ENCODE results near the gene PRAC1. TPM values are rescaled to one million over a fixed set of nuclear protein-coding genes. Genes with fewer than 3 reads are reported as not detected.

Gene PRAC1
- not detected for total RNA-seq
- not detected for polyA plus RNA-seq

DNA sequence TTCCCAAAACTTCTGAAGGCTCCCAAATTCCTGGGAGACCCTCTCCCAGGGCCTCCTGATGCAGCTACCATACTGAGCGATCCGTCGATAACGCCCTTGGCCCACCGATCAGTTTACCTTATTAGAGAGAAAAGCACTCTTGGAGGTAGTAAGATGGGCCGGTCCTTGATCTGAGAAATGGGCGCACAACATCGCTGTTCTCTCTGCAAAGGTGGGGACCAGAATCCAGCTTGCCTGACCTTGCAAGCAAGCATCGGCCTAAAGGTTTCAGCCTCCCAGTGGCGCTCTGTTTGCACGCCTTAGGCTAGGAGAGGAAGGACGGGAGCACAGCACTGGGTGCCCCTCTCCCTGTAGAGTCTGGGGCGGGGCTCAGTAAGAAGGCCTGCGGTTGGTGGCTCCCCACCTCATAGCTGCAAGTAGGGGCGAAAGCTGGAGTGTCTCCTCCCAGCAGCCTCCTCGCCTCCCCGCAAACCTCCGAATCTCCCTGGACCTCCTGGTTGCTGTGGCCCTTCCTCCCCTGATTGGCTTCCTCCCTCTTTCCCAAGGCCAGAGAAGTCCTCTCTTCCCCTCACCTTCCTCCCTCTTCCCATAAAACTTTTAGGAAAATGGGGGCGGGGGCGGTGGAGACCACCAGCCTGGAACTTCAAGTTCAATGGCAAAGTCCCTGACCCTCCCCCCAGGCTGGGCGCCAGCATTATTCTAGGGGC lies at the start of gene PRAC1:
Gene PRAC1, minus strand, starts transcription at position 318 of the 707 bp plus-strand sequence. Its CDS starts 126 bp downstream, at position 192.
- H3K27me3 ChIP-seq, result peaks cover 8 to 83% (median 30%) of the 10 kb centered on the region in 4 donors
- H3K9me3 ChIP-seq, result no peaks in the 10 kb centered on the region
- WGBS, 2 donors, result 9 to 13% methylated on average over 20 to 21 of the region's 21 CpGs
- no peak for FAIRE-seq
- TF ChIP-seq, protein P1, sequence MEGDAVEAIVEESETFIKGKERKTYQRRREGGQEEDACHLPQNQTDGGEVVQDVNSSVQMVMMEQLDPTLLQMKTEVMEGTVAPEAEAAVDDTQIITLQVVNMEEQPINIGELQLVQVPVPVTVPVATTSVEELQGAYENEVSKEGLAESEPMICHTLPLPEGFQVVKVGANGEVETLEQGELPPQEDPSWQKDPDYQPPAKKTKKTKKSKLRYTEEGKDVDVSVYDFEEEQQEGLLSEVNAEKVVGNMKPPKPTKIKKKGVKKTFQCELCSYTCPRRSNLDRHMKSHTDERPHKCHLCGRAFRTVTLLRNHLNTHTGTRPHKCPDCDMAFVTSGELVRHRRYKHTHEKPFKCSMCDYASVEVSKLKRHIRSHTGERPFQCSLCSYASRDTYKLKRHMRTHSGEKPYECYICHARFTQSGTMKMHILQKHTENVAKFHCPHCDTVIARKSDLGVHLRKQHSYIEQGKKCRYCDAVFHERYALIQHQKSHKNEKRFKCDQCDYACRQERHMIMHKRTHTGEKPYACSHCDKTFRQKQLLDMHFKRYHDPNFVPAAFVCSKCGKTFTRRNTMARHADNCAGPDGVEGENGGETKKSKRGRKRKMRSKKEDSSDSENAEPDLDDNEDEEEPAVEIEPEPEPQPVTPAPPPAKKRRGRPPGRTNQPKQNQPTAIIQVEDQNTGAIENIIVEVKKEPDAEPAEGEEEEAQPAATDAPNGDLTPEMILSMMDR (IDR thresholded peaks at IDR 0.05), result no peak
- no peaks in the 10 kb centered on the region for H3K36me3 ChIP-seq
- intact Hi-C loops (cut with DNase I), result loop anchor here in 2 of 3 donors (10.0 kb wide), 2 partner anchors 162 to 312 kb away; no protein-coding TSS in a partner anchor
- DNase-seq, result no peak
- no peak within 1 kb of the TSS for H3K27ac ChIP-seq
- no peak for ATAC-seq
- H3K4me3 ChIP-seq, result no peak within 1 kb of the TSS
- peaks cover 0 to 5% (median 0%) of the 10 kb centered on the region in 3 donors for H3K4me1 ChIP-seq

DNA sequence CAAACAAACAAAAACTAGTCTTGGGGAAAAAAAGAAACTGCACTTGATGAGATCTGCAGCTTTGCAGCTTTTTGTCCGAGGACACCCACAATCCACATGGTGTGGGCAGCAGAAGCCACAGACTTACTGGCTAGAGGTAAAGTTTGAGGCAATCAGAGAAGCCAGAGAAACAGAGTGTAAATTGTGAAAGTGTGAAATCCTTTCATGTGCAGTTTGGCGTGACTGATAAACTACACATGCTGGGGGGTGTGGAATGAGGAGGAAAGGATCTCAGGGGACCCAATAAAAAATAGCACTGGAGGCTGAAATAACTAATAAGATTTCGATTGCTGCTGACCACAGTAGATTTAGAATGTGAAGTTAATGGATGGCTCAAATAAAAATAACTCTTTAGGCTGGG lies 48.6 kb upstream of the PRAC1 start:
- no peaks in the 10 kb centered on the region for H3K9me3 ChIP-seq
- no peaks in the 10 kb centered on the region for H3K4me1 ChIP-seq
- H3K36me3 ChIP-seq, result no peaks in the 10 kb centered on the region
- ATAC-seq, result no peak
- H3K27ac ChIP-seq, result no peak overlapping the region
- intact Hi-C loops (cut with DNase I), result no loop called here
- H3K27me3 ChIP-seq, result no peaks in the 10 kb centered on the region
- DNase-seq, result no peak
- TF ChIP-seq, protein P1 (IDR thresholded peaks at IDR 0.05), result no peak
- no peak for FAIRE-seq
- H3K4me3 ChIP-seq, result no peak overlapping the region
- WGBS, 2 donors, result 55 to 57% methylated on average over 3 of the region's 3 CpGs

DNA sequence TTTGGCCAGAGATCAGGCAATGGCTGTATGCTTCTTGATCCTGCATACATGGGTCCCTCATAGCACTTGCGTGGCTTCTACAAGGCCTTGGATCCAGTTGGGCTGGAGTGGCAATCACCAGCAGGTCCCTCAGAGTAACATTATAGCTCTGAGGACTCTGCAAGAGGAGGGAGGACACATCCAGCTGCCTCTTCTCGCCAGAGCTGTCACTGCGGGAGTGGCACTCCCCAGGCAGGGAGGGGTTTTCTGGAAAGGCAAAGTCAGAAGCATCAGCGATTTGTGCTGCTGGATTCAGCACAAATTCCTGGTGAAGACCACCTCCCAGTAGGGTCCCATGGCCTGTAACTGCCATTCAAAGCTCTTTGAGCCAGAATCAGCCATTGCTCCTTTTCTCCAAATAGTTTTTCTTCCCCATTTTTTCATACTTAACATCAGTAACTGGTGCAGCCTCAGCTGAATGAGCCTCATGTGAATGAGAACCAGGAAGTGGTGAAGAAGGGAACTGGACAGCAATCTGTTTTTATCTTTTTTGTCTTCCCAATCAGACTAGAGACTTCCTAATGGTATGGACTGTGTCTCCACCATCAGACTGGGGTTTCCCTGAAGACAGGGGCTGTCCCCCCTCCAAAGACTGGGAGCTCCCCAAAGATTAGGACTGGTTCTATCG lies 46.8 kb upstream of the PRAC1 start:
- H3K36me3 ChIP-seq, result no peaks in the 10 kb centered on the region
- FAIRE-seq (no peak), ATAC-seq (peak in 1 of 4 donors; percentile 27), DNase-seq (no peak)
- no peak overlapping the region for H3K27ac ChIP-seq
- no peaks in the 10 kb centered on the region for H3K27me3 ChIP-seq
- TF ChIP-seq, protein P1 (IDR thresholded peaks at IDR 0.05), result no peak
- no peak overlapping the region for H3K4me3 ChIP-seq
- intact Hi-C loops (cut with DNase I), result no loop called here
- 84 to 86% methylated on average over 5 of the region's 5 CpGs for WGBS, 2 donors
- H3K9me3 ChIP-seq, result no peaks in the 10 kb centered on the region
- H3K4me1 ChIP-seq, result no peaks in the 10 kb centered on the region

DNA sequence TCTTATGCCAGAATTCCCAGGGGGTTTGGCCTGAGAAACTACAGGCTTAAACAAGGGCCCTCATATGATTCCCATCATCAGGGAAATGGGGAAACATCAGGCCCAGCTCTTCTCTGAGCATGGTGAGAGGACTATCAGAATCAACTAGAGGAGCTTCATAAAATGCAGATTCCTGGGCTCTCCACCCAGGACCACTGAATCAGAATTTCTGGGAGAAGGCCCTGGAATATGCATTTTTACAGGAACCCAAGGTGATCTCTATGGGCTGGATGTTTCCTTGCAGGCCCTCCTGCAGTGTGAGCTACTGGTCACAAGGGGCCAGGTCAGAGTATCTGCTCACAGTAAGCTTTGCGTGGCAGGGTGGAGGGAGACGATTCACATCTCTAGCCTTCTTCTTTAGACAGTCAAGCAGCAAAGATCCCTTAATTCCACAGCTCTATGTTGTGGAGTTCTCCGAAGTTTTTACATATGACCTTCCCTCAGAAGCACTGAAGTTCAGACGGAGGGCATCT lies 45.0 kb upstream of the PRAC1 start:
- ATAC-seq, result no peak
- H3K36me3 ChIP-seq, result no peaks in the 10 kb centered on the region
- no peak for FAIRE-seq
- H3K4me3 ChIP-seq, result no peak overlapping the region
- TF ChIP-seq, protein P1 (IDR thresholded peaks at IDR 0.05), result no peak
- H3K27me3 ChIP-seq, result no peaks in the 10 kb centered on the region
- H3K4me1 ChIP-seq, result no peaks in the 10 kb centered on the region
- WGBS, 2 donors, result 71 to 80% methylated on average over 4 of the region's 4 CpGs
- intact Hi-C loops (cut with DNase I), result no loop called here
- no peak overlapping the region for H3K27ac ChIP-seq
- no peaks in the 10 kb centered on the region for H3K9me3 ChIP-seq
- no peak for DNase-seq

Measured in pancreas (tissue), 10 donors.